Stimulated activated CD8-positive, alpha-beta memory T cell treated with anti-CD3 and anti-CD28 coated beads, Interleukin-15, amount 100 ng/mL, for 24 hours (primary cell): Measurements from ENCODE around the gene MMP21.

Source experiments
- DNase-seq: peaks from one replicate; pipeline ENCODE4 v3.0.0-alpha.2; 2020; ENCODE audit warnings: low read depth

Gene MMP21, protein sequence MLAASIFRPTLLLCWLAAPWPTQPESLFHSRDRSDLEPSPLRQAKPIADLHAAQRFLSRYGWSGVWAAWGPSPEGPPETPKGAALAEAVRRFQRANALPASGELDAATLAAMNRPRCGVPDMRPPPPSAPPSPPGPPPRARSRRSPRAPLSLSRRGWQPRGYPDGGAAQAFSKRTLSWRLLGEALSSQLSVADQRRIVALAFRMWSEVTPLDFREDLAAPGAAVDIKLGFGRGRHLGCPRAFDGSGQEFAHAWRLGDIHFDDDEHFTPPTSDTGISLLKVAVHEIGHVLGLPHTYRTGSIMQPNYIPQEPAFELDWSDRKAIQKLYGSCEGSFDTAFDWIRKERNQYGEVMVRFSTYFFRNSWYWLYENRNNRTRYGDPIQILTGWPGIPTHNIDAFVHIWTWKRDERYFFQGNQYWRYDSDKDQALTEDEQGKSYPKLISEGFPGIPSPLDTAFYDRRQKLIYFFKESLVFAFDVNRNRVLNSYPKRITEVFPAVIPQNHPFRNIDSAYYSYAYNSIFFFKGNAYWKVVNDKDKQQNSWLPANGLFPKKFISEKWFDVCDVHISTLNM

DNA sequence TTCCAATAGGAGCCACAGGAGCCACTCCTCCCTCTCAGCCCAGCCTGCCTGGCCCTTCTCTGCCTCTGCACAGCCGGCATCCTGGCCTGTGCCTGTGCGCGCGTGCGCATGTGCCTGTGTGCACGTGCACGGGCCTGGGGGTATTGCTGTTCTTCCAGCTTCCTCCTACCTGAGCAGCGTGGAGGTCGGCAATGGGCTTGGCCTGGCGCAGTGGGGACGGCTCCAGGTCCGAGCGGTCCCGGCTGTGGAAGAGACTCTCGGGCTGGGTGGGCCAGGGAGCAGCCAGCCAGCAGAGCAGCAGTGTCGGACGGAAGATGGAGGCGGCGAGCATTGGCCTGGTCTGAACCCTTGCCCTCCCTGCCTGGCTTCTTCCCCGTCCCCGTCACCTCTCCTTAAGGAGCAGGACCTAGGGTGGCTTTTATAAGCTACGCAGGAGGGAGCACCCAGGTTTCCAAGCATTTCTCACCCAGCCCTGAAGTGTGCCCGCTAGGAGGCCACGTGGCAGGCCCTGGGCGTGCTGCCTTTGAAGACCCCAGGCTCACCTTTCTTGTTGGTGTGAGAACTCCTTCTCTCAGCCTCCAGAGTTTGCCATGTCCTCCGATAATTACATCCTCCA, at the start of gene MMP21:
MMP21 (minus strand) TSS at position 331 of the 616 bp plus-strand sequence; CDS start at position 331, 0 bp downstream.
- DNase-seq: no peak

DNA sequence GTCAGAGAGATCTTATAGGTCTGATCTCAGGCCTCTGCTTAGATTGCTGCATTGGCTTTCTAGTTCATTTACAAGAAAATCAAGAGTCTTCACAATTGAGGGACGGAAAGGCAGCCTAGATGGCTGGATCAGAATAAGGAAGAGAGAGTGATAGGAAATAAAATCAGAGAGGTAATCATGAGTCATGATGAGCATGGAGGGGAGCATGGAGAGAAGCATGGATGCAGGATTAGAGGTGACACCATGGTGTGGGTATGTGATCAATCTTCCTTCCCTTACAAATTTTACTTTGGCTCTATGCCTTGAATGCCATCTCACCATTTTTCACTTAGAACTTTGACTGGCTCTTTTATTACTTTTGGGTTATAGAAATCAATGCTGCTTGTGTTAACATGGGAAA, 49.1 kb upstream of the MMP21 start:
- DNase-seq: no peak

DNA sequence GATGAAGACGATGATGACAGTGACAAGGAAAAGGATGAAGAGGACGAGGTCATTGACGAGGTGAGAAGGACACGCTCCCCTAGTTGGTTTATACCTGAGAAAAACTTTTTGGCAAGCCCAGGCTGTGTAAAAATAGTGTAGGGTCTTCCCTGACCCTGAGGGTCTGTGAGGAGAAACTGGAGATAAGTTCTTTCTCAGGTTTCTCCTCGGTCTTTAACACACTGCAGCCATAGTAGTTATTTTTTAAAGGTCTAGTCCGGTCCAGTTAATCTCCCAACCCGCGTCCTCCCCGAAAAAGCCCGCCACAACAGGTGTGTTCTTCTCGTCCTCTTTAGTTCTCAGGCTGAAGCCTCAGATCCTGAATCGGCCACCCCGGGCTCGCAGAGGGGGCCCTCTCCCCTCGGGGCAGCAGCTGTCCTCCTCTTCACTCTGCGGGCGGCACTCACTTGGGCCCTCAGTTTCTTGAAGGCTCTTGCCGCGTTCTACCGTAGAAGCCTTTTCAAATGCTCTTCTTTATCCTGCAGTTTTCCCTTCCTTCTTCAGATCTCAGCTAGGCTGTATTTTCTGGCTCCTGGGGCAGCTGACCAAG, 48.1 kb upstream of the MMP21 start:
- DNase-seq: no peak

DNA sequence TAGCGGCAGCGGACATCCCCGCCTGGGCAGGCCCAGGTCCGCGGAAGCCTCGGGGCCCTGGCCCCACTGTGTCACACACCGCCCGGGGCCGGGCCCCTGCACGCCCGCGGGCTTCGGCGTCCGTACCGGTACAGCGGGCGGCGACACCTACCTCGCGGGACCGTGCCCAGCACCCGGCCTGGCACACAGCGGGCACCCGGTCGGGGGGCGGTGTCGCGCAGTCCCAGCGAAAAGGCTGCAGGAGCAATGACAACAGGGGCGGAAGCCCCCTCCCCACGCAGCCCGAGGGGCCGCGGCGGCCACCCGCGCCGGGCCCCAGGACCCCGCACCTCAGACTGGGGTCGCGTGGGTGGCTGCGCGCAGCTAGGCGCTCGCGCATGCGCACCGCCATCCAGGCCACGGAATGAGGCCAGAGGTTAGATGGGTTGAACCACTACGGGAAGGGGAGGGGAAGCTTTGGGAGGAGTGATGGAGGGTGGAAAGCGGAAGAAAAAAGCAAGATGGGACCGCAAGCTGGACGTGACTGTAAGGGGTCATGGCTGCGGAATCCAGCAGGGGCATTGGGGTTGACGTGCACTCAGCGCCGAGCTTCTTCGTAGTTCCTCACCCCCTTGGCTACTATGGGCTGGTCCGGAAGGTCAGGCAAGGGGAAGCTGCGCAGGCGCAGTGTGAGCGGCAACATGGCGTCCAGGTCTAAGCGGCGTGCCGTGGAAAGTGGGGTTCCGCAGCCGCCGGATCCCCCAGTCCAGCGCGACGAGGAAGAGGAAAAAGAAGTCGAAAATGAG, 47.4 kb upstream of the MMP21 start, which contains the start of the genes BCCIP and UROS:
BCCIP (plus strand) TSS at position 669 of the 785 bp plus-strand sequence; CDS start at position 681, 12 bp downstream.
UROS (minus strand) TSS at position 381 of the 785 bp plus-strand sequence. CDS start 6,759 bp downstream, outside the sequence.
- peak; percentile 77 for DNase-seq

DNA sequence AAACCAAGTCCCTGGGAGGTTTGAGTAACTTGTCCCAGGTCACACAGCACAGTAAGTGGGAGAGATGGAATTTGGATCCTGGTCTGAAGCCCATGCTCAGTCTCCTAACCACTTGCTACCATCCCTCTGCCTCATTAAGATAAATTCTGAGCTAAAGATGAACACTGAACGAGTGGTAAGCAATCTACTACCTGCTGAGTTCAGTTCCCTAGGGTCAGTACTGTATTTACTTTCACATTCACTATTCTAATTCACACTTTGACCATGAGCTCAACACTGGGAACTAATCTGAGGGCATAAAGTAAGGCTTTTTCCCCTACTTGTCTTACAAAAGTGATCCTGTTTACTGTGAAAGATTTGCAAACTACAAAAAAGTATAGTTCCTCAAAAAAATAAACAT, 45.1 kb upstream of the MMP21 start:
- no peak for DNase-seq

DNA sequence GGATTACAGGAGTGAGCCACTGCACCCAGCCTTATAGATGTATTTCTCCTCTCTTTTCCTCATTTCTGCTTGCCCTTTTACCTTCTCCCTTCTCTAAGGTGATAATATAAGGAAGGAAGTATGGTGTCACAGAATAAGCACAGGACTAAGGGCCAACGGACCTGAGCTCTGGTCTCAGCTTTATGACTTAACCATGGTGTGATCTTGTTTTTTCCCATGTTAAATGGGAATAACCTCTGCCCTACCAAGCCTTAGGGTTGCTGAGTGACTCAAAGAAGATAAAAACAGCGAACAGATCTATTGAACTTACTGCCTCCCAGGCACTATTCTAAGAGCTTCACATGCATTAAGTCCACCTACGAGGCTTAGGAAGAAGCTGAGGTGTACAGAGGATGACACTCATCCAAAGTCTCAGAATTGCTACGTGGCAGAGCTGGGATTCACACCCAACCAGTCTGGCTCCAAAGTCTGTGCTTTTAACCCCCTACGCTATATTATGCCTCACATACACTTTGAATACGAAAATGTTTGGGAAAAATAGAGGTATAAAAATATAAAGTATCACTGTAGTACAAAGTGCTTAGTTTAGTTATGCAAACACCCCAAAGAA, 41.8 kb upstream of the MMP21 start:
- no peak for DNase-seq

DNA sequence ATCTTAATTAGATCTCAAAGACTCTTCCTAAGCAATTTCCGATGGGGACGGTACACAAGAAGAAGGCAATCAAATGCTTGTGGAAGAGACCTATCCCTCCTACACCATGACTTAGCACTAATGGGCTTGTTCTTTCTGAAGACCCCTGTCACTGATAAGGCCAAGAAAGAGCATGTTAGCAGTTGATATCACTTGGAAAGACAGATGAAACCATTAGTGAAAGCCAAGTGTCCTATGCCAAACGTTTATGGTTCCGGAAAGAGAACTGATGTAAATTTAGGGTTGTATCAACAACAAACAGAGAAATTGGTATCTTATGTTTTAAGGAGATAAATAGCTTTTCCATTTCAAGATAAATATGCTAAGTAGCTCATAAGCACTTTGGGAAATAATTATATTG, 40.9 kb upstream of the MMP21 start:
- DNase-seq: no peak

DNA sequence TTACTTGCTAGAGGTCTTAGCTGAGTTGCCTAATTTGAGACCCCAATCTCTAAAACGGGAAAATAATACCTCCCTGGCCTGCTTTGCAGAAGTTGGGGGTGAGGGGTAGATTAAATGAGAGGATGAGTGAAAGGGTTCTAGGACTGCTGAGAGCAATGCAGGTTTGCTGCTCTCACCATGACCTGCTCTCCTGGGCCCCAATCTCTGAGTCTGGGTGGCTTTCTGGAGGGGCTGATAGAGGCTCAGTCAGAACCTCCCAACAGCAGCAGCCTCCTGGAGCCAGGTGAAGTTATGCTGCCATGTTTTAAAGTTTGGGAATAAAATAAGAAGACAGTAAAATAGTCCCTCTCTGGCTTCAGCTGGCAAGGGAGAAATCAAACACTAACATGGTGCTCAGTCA, 40.1 kb upstream of the MMP21 start:
- DNase-seq: no peak

DNA sequence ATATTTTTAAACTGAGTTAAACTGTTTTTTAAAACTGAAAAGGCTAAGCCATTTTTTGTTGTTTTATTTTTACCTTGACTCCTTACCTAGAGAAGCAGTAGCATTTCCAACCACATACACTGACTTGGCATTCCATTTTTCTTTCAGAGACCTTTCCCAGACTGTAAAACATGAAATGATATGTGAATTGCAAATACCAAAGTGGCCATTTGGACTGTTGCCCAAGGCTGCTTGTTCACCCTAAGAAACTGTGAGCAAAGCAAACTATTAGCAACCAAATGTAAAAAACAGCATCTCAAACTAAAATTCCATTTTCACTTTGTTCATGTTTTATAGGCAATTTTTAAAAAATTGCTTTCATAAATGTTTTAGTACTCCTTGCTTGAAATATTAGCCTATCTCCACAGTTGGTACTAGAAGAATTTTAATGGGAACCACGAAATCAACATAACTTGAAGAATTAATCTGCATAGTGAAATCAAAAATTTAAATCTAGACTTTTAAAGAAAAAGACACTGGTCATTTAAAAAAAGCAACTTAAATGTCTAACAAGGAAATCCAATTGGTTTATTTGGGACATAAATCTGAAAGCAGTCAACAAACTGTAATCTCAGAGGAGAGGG, 36.6 kb upstream of the MMP21 start:
- no peak for DNase-seq

DNA sequence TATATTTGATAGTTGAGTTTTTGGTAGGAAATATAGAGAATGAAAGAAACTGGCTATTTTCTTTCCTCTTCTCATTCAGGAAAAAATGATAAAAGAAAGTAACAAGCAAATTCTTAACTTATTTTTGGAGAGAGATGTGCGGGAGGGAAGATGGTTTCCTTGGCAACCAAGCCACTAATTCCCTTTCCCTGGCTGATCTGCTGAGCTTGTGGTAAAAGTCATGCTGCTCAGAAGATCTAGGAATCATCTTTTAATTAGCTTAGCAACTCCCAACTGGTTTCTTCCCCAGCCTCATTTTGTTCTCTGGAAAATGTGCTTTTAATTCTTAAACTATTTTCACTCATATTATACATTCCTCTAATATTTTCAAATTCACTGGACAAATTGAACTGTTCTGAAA, 35.6 kb upstream of the MMP21 start:
- no peak for DNase-seq

DNA sequence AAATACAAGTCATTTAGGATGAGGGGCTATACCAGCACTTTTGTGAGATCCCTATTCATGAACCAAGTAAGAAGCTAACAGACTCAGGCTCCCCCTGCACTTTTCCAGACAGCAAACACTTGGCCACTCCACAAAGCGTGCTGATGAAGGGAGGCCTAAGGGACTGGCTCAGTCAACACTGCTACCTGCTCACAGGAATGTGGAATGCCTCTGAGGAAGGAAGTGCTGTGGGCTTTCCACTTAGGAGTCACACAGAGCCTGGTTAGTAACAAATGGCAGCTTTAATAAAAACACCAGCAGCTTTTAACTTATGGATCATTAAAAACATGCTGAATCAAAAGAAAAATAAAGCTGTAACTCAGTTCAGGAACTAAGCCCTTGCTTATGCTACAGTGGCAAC, 32.4 kb upstream of the MMP21 start:
- DNase-seq: no peak

DNA sequence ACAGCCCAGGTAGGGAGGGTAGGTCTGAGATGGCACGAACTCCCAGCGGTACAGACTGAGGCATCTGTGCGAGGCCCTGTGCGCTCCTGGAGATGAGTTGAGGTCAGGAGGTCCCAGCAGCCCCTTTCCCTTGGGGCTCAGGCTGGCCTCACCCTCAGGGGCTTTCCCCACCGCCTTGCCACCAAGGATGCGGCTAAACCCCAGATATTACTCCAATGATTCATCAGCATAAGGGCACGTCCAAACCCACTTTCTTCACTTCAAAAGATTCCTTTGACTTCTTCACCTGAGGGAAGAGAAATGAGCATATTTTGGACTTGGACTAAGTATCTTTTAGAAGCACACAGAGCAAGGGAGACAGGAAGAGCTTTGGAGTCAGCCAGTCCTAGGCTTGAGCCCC, 27.1 kb upstream of the MMP21 start:
- no peak for DNase-seq

DNA sequence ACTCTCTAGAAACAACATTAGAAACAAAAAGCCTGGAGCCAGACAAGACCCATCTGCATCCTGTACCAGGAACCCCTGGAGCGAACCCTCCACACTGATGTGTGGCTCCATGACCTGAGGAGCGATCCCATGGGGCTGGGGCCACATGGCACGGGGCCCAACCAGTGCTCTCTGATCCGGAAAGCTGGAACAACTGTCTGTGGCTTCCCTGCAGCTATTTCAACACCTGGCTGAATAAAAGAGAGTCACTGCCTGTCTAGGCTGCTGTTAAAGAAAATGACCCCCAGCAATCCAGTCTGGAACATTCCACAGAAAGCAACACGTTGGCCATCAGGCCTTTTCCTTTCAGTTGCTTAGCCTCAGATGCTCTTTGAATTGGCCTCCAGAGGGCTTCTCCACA, 26.5 kb upstream of the MMP21 start:
- DNase-seq: no peak

DNA sequence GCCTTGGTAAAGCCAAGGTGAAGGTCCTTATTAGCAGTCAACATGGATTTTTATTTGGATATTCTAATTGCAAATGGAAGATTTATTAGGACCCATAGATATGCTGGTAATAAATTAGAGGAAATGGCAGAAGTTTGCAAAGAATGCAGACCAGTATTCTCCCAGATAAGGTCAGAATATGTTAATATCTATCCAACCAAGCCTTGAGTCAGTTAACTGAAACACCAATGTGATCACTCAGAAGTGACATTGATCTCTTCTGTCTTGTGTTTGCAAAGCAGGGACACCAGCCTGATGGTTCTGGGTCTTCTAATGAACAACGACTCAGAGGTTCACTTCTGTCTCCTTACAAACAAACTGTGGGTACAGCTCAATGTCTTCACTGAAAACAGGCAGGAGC, 26.0 kb upstream of the MMP21 start:
- DNase-seq: no peak

DNA sequence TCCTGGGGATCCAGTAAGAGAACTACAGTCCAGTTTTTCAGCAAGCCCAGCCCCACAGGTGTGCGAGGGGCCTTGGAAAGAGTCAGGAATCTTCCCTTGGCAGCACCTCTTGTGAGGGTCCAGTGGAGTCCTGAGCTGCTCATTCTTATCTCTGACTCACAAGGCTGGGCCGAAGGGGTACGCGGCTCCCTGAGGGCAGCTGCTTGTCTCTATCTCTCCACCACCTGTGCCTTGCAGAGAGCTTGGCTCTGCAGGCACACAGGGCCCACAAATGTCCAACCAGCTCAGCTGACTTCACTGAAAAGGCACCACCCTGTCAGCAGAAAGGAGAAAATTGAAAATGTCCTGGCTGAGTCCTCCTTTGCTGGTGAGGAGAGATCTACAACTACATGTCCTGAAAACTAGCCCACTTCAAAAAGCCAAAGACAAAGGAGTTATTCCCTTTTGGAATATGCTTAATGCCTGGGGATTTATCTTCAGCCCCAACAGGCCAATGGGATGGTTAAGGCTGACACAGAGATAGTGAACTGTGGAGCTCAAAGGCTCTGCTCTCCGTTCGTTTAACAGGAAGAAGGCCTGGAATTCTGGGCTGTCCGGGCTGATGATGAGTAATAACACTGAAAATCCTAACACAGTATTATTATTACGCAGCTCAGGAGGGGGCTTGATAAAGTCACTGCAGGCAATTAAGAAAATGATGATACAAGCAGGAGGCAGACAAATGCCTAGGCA, 24.0 kb upstream of the MMP21 start:
- no peak for DNase-seq

DNA sequence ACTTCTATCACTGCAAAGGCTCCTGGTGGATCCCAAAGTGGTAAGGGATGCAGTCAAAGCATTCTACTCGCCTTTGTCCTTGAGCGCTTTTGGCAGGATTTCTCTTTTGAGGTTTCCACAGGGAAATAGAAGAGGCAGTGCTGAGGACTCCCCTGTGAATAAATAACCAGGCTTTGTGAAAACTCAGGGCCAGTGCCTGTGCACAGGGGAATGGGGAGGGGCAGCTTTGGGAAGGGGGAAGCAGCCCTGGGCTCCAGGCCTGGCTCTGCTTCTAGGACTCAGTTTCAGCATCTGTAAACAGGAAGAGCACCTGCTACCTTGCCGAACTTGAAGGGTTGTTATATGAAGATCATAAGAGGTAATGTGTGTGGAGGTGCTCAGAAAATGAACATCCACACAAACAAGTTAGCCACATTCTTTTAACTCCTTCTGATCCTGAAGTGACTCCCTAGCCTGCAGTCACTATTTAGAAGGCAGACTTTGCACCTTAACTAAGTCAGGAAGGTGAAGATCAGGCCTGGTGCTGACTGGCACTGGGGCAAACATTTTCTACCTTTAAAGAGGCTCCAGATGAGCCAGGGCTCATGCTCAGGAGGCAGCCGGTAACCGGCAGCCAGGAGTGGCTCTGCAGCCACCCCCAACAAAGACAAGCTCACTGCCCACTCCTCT, 22.5 kb upstream of the MMP21 start:
- DNase-seq: no peak

DNA sequence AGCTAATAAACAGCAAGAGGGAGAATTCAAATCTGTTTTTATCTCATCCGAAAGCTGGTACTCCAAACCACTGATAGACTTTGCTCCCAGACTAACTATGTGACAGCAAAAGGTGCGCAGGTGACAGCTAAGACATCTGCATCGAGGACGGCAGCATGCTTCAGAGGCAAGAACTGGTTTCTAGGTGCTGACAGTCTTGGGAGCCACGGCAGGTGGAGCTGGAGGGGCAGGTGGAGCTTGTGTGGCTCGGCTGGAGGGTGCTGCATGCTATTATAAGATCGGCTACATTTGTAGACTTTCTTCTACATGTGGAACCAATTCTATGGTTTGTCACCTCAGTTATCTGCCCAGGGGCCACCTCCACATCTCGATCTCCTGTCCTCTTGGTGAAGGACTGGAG, 21.8 kb upstream of the MMP21 start:
- no peak for DNase-seq

DNA sequence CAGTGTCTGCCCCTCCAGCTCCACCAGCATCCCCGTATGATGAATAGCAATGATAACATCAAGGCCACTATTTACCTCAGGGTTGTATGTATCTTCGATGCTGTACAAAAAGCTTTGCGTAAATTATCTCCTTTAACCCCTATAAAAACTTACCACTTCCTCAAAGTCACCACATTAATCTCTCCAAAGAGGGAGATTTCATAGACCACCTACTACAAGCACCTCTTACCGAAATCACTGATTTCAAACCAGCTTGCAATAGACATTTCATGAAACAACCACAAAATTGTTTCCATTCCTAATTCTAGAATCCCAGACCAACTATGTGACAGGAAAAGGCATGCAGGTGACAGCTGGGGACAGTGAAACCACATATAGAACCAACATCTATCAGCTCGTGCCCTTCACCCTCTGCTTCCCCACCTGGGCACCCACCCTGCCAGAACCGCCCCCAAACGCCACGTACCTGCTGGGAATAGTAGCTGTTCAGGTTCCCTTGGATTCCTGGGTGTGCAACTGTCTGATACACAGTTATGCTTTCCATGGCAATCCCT, 20.1 kb upstream of the MMP21 start:
- DNase-seq: no peak

DNA sequence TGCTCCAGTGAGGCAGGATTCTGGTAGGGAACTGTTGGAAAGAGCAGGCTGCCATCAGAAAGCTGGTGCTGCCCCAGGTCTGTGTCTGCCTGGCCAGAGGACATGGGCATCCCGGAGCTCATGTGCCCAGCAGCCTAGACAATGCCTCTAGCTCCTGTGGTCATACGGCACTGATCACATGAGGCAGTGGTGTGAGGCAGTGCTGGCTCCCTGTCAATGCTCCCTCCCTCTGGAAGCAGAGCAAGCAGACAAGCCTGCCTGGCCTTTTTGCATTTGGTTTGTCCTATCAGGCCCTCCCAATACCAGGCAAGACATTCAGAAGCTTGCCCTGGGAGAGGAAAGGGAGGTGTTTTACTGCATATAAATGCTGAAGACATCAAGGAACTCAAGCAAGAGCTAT, 19.5 kb upstream of the MMP21 start:
- DNase-seq: no peak
